NCI-H345 treated with DMSO at 0.1 percent for 48 hours (cell line): ENCODE measurements around the gene KIAA0232.
"Not testable (repeated sequence)": the region's sequence is repeated elsewhere in the genome, so short reads cannot be mapped to it uniquely, and the experiment has no call there.

Experiments used
- DNase-seq: peaks from one replicate; lab custom pipeline; 2025; ENCODE audit not compliant: unreplicated experiment; lab: John Stamatoyannopoulos, UW

The KIAA0232 gene

DNA sequence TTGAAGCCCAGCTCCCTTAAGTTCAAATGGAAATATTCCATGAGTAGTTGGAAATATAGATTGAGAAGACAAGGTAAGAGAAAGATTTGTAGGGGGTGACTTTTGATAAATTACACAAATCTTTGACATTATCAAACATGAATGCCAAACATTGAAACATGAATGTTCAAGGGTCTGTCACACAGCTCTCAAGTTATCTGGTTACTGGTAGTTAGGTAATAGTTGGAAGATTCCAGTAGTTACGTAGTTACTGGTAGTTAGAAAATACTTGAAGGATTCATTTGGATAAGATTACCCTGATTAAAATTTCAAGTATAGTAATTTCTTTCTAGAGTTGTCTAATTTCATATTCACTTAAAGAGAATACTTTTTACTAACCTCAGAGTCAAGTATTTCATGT lies 20.7 kb downstream of the KIAA0232 start:
- no peak for DNase-seq

DNA sequence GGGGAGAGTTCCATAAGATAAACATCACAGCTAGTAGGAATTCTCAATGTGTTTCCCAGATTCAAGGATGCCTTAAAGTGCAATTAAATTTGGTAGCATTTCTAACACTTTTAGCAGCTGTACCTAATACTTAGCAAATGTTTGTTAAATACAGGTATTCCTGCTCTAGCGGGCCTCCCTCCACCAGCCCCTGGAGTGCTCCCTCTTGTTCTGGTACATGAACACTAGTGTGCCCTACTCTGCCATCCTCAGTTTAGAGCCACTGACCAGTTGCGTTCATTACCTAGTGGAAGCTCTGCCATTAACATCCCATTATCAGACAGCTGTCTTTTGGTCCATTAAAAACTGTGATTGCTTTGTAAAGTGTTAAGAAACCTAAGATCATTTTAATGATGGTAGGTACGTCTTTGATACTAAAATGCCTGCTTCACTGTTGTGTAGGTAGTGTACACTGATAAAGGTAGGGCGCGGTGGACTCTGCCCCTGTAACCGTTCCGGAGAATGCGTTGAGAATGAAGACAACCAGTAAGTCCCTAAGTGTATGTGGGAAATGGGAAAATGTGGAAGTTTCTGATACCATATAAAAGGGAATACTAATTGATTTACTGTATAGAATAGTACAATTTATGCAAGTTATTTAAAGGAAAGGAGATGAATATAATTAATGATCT lies 21.7 kb downstream of the KIAA0232 start:
- DNase-seq, result no peak

DNA sequence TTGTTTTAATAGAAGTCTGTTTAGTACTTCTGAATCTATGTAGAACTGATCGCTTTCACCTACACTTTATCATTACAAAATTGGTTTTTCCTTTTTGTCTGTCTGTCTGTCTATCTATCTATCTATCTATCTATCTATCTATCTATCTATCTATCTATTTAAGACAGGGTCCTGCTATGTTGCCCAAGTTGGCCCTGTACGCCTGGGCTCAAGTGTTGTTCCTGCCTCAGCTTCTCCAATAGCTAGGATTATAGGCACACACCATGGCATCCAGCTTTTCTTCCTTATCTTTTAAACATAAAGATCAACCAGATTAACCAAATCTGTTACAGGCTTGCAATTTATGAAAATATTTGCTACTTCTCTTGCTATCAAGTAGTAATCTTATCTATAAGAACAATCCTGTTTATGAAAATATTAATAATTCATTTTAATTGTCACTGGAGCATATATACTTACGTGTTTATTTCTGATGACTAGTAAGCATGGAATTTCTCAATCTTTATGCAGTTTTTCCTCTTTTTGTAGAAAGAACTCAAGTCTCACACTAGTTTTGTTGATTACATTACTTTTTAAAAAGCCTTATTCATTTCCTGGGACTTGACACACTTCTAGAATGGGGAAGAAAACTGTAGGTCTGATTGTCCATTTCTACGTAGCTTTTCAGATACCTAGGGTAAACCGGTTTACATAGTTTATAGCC lies 24.5 kb downstream of the KIAA0232 start:
- DNase-seq, result no peak

DNA sequence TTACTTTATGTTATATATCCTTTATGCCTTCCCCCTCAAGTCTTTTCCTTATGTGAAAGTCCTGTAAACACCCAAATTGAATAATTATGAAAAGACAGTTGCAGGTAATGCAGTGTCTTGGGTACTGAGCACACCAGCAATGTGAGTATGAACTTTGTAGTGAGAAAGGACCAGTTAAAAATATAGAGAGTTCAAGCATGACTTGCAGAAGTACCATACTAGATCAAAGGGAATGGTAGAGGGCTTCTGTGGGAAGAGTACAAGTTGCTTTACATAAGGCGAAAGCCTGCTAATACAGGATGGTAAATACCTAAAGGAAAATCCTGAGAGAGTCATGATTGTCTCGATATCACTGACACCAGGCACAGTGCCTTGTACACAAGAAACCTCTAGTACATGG lies 25.7 kb downstream of the KIAA0232 start:
- DNase-seq, result no peak

DNA sequence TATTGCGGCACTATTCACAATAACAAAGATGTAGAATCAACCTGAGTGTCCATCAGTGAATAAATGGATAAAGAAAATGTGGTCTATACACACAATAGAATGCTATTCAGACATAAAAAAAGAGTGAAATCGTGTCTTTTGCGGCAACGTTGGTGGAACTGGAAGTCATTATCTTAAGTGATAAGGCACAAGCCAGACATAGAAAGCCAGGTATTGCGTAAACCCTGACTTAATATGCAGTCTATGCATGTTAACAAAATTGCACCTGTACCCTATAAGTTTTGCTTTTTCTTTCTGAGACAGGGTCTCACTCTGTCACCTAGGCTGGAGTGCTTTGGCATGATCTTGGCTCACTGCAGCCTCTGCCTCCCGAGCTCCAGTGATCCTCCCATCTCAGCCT lies 28.6 kb downstream of the KIAA0232 start:
- DNase-seq, result no peak

DNA sequence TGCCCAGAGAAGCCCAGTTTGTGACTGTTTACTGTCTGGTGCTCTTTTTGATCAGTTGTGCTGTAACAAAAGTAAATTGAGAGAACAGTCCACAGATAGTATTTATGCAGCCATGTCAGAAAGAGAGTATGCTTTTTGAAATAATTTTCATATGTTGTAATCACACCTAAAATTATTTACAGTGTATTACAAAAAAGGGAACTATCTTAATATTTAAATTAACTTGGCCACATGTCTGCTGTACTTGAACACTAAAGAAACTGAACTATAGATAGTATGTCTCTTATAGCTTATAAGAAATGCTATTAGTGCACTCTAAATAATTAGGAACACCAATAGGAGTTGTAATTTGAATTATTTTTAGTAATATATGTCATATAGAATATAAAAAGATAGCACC lies 30.2 kb downstream of the KIAA0232 start:
- no peak for DNase-seq

DNA sequence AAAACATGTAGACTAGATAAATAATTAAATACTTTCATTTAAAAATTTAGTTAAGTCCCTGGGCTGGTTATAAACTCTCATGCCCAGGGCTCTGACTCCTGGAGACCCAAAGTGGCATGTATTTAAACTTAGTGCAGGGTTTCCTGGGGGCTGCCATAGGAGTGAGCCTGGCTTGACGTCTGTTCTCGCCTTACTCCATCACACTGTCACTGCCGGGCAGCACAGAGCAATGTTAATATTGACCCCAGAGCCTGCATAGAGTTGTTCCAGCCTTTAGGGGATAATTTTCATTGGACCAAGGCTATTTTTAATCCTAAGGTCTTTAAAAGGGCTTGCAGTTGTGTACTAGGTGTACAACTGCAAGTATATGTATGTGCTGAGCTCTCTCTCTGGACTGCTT lies 31.2 kb downstream of the KIAA0232 start:
- DNase-seq, result no peak

DNA sequence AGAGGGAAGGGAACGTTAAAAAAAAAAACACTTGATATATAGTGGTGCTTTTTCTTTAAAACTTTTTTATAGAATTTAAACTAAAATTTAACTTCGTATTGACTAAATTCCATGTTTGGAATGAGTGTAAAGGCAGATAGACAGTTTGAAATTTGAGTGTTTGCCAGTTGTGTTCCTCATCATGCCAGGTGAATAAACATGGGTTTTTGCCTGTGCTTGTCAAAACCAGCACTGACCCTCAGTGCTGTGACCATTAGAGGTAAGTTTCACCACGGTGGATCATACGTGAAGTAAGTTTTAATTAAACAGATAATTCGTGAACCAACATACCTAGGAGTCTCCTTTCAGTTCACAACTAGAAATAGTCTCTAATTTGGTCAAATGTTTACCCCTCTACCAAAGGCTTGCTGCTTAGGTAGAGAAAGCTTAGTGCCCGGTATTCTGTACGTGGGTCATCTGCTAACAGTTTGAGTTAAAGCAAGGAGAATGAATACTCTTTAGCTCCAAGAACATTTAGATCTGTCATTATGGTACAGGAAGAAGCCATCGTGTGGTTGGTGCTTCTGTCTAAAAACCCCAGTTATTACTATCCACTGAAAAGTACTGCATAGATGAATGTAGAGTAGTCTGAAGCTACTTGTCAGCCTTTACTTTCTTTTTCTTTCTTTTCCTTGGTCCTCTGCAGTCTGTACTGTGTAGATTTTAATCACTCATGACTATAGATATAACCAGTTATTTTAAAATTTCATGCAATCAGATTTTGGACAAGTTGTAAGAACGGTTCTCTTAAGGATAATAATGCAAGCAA lies 32.7 kb downstream of the KIAA0232 start:
- no peak for DNase-seq

DNA sequence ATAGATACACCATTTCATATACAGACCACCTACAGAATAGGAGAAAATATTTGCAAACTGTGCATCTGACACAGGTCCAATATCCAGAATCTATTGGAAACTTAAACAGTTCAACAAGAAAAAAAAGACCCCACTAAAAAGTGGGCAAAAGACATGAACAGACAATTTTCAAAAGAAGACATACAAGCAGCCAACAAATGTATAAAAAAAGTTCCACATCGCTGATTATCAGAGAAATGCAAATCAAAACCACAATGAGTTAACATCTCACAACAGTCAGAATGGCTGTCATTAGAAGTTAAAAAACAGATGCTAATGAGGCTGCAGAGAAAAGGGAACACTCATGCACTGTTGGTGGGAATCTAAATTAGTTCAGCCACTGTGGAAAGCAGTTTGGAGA lies 36.8 kb downstream of the KIAA0232 start:
- no peak for DNase-seq

DNA sequence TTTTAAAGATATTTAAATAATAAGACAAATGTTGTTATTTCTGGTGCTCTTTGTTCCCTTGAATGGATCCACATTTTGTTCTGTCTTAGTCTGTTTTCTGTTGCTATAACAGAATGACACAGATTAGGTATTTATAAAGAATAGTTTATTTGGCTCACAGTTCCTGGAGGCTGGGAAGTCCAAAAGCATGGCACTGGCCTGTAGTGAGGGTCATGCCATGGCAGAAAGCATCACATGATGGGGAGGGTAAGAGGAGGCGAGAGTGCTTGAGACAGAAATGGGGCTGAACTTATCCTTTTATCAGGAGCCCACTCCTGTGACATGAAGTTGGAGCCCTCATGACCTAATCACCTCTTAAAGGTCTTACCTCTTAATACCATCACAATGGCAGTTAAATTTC lies 38.2 kb downstream of the KIAA0232 start:
- DNase-seq, result no peak

DNA sequence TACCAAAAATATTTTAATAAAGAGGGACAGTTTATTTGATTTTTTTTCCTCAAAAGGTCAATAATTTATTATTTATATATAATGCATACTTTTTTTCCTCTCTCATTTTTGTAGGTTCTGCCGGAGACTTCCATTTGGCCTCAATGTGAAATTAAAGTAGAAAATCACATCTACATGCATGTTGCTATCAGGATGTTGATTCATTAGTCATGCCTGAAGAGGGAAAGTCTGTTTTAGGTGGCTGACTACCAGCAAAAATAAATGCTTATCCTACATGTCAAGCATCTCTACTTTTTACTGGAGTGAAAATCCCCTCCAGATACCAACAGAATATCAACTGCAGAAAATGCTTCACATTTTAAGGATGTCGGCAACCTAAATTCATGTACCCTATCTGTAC lies 41.5 kb downstream of the KIAA0232 start:
- DNase-seq, result no peak

DNA sequence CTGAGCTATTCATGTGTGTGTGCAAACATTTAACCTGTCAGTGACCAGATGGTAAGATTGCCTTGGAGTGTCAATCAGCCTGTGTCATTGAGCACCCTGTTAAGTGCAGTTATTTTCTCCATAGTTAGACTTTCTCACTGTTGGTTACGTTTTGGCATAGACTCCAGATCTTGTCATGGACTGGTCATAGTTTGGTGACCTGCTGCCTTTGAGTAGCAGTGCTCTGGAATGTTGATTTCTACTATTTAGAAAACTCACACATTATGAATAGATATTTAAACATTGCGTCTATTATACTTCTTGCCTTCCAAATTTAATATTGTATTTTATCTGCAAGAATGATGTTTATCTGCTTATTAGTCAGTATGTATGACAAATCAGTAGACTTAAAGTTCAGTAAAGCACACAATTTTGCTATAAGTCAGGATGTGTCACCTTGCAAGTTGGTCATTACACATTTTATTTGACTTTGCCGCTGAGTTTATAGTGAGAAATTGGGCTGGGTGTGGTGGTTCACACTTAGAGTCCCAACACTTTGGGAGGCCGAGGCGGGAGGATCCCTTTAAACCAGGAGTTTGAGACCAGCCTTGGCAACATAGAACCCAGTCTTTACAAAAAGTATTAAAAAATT lies 42.4 kb downstream of the KIAA0232 start:
- no peak for DNase-seq

DNA sequence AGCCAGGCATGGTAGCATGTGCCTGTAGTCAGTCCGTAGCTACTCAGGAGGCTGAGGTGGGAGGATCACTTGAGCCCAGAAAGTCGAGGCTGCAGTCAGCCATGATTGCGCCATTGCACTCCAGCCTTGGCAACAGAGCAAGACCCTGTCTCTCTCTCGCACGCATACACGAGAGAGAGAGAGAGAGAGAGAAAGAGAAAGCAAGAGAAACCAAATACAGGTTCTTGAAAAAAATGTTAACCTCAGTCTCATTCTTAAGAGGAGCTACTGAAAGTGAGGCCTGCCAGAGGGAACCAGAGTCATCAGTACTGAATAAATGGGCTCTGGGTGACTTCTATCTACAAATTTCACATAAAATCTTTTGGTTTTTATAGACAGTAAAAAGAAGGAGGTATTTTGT lies 42.9 kb downstream of the KIAA0232 start:
- no peak for DNase-seq

DNA sequence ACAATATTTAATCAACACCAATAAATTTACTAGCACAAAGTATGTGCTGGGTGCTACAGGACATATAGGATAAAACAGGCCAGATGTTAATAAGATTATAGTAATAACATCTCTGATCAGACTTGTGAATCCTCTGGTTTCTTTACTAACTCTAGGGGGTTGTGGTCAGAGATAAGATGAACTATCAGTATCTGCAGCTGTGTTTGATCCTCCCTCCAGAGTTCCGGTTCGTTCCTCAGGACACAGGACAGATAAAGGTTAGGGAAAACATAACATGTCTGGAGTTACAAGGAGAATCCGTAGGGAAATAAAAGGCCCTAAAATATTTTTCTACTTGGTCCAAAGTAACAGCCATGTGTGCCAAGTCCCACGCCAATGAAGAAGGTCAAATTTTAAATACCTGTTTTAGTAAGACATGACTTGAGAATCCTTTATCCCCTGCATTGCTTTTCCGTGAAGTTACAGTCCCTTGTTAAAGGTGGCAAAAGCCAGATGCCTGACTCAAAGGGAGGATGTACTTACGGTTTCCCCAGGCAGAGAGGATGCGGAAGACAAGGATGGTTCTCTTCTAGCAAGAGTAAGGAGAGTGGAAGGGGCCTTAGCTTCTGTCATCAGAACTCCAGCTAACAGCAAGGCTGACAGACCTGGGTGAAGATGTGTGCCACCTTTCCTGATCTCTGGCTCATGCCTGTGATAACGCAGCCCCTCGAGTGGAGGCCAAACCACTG lies 44.4 kb downstream of the KIAA0232 start:
- DNase-seq, result no peak

DNA sequence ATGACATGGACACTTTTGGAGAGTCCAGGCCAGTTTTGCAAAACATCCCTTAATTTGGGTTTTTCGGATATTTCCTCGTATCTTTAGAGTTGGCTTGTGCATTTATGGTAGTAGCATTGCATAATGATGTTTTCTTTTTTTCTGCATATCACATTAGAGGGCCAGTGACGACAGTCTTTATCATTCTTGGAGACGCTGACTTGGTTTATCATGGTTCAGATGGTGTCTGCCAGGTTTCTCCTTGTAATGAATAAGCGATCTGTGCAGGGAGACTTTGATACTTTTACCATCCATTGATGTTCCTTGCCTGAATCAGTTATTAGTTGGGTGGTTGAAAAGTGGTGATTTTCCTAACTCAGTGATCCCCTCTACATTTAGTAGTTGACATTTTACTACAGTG lies 46.6 kb downstream of the KIAA0232 start:
- no peak for DNase-seq

DNA sequence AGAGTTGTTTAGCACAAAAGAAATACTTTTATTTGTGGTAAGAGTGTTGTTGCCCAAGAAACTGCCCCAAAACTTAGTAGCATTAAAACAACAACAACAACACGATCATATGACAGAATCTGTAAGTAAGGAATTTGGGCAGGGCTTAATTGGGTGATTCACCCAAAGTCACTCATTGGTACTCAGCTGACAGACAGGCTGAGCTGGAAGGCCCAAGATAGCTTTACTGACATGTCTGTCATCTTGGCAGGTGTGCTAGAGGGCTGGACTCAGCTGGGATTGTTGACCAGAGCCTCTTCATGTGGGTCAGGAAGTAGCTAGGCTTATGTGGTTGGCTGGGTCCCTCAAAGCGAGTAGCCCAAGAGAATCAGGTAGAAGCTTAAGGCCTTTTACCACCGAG lies 52.3 kb downstream of the KIAA0232 start:
- DNase-seq, result no peak

DNA sequence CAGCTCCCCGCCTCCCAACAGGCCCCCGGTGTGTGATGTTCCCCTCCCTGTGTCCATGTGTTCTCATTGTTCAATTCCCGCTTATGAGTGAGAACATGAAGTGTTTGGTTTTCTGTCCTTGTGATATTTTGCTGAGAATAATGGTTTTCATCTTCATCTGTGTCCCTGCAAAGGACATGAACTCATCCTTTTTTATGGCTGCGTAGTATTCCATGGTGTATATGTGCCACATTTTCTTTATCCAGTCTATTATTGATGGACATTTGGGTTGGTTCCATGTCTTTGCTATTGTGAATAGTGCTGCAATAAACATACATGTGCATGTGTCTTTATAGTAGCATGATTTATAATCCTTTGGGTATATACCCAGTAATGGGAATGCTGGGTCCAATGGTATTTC lies 53.1 kb downstream of the KIAA0232 start:
- DNase-seq, result not testable (repeated sequence)

DNA sequence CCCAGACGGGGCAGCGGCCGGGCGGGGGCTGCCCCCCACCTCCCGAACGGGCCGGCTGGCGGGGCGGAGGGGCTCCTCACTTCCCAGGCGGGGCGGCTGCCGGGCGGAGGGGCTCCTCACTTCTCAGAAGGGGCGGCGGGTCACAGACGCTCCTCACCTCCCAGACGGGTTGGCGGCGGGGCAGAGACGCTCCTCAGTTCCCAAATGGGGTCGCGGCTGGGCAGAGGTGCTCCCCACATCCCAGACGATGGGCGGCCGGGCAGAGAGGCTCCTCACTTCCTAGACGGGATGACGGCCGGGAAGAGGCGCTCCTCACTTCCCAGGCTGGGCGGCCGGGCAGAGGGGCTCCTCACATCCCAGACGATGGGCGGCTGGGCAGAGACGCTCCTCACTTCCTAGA lies 54.6 kb downstream of the KIAA0232 start:
- DNase-seq, result not testable (repeated sequence)

DNA sequence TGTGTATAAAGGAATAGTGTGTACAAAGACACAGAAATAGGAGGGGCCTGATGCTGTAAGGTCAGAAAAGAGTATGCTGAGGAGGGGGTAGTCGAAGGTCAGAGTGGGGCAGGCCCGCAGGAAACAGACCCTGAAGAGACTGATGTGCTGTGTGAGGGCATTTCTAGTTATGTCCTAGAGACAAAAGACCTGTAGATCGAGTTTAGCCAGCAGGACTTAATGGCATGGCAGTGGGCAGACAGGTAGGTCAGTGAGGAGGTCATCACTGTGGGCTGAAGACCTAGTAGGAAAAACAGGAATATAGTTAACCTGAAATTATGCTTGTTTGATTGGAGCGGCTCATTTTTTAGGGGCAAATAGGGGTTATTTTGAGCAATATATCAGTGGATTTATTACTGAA lies 57.1 kb downstream of the KIAA0232 start:
- DNase-seq, result no peak

DNA sequence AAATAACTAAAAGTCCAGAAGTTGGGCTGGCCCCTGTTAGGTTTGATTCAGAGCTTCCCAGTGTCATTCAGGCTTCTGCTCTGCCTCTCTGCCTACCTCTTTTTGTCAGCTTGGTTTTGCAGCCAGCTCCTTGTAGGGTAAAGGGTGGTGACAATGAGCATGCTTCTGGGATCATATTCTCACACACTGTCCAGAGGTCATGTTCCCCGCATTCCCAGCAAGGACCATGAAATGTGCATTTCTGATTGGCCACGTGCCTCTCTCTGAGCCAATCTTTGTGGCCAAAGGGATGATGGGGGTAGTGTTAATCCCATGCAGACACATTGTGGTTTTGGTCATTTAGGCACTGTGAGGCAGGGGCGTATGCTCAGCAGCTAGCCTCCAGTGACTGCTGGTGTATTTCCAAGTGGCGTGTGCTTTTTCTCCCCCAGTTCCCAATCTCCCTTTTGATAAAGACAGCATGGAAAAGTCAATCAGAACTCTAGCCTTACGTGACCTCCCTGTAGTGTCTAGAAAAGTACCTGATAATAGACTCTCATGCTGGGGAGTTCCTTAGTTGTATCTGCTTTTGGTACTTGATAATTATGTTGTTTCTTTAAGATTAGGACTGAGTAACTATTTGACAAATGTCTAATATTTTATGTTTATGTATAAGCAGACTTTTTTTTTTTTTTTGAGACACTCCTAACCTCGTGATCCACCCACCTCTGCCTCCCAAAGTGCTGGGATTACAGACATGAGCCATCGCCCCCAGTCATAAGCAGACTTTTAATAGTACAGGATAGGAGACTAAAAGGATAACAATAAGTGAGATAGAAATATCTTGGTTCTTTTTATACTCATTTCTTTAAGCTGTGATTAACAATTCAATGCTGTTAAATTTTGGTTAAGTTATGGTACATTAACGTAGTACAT lies 57.8 kb downstream of the KIAA0232 start:
- no peak for DNase-seq
